HepG2 (cell line): ENCODE results near the gene ARHGAP12. TPM values are rescaled to one million over a fixed set of nuclear protein-coding genes. Genes with fewer than 3 reads are reported as not detected.

ENCODE experiments used
- AHR ChIP-seq: IDR thresholded peaks from 2 replicates; pipeline ENCODE4 v1.6.1; 2018; ENCODE audit warnings: missing genetic modification reagents, missing compliant biosample characterization
- CEBPG ChIP-seq: IDR thresholded peaks from 2 replicates; pipeline ENCODE4 v1.6.1; 2016
- CENPX ChIP-seq: sonication (generic); formaldehyde crosslinking; IDR thresholded peaks from 2 replicates; pipeline ENCODE4 v1.9.0; 2021; ENCODE audit warnings: mild to moderate bottlenecking, missing genetic modification reagents, moderate library complexity
- ELF4 ChIP-seq: sonication (generic); formaldehyde crosslinking; IDR thresholded peaks from 2 replicates; pipeline ENCODE4 v1.5.0; 2020; ENCODE audit warnings: missing genetic modification reagents, mild to moderate bottlenecking, moderate library complexity, borderline replicate concordance
- MED1 ChIP-seq: sonication (generic); formaldehyde crosslinking; IDR thresholded peaks from 2 replicates; pipeline ENCODE4 v1.4.0; 2020; ENCODE audit warnings: missing genetic modification reagents
- NONO ChIP-seq, 2 experiments: fragments of 450-650 bp in 1 of 2; sonication (generic) in 1 of 2; formaldehyde crosslinking in 1 of 2; IDR thresholded peaks in 1 of 2; conservative IDR thresholded peaks in 1 of 2; 2 replicates each; pipeline versions ENCODE4 v1.6.1 to v1.8.0; 2017 to 2022; ENCODE audit warnings: mild to moderate bottlenecking in 1 of 2, missing genetic modification reagents in 1 of 2, moderate library complexity in 1 of 2
- PTBP1 ChIP-seq: fragments of 200-400 bp; formaldehyde crosslinking; IDR thresholded peaks from 2 replicates; pipeline ENCODE4 v1.6.1; 2018; ENCODE audit warnings: low read length, low read depth; ENCODE audit not compliant: poor library complexity, severe bottlenecking
- RNF2 ChIP-seq: fragments of 450-650 bp; conservative IDR thresholded peaks from 2 replicates; pipeline ENCODE4 v1.6.1; 2016; ENCODE audit warnings: low read depth
- ZBTB49 ChIP-seq: sonication (generic); formaldehyde crosslinking; IDR thresholded peaks from 2 replicates; pipeline ENCODE4 v1.4.0; 2020; ENCODE audit warnings: missing genetic modification reagents, borderline replicate concordance
- ZNF121 ChIP-seq: sonication (generic); formaldehyde crosslinking; IDR thresholded peaks from 2 replicates; pipeline ENCODE4 v1.5.0; 2020; ENCODE audit warnings: mild to moderate bottlenecking, missing genetic modification reagents
- ZNF432 ChIP-seq: sonication (generic); formaldehyde crosslinking; IDR thresholded peaks from 2 replicates; pipeline ENCODE4 v1.5.0; 2020; ENCODE audit warnings: missing genetic modification reagents, mild to moderate bottlenecking, borderline replicate concordance
- polyA plus RNA-seq, 8 experiments: library from polyadenylated mRNA; depleted of rRNA in 3 of 8; stranded (reverse) in 7 of 8; unstranded in 1 of 8; fragments of >200 nt; fragmentation: Illumina TruSeq in 4 of 8; extraction: Trizol in 4 of 8; gene quantifications; 2 replicates each; pipeline versions ENCODE4 v1.2.1 to v1.2.3, GENCODE V29; 2011 to 2016; ENCODE audit warnings: low read depth in 4 of 8, missing spikeins in 1 of 8, mixed read lengths in 1 of 8; ENCODE audit not compliant: insufficient read depth in 1 of 8
- total RNA-seq, 5 experiments: library from RNA; depleted of rRNA; stranded (reverse); fragments of >200 nt; fragmentation: Illumina TruSeq; extraction: Trizol; gene quantifications; 2 replicates each; pipeline ENCODE4 v1.2.3, GENCODE V29; 2016; ENCODE audit warnings: low read depth in 1 of 5
- TF ChIP-seq, protein P1 (sequence below): IDR thresholded peaks from 2 replicates; pipeline ENCODE4 v1.6.1; 2016; ENCODE audit warnings: missing compliant biosample characterization, missing genetic modification reagents, borderline replicate concordance
- TF ChIP-seq, protein P2 (sequence below): sonication (generic); formaldehyde crosslinking; IDR thresholded peaks from one replicate; pipeline ENCODE4 v1.5.1; 2020; ENCODE audit warnings: mild to moderate bottlenecking, missing genetic modification reagents; ENCODE audit errors: not compliant biosample characterization
- TF ChIP-seq, protein P3 (sequence below): IDR thresholded peaks from 2 replicates; pipeline ENCODE4 v1.6.1; 2016; ENCODE audit warnings: mild to moderate bottlenecking

ARHGAP12 gene
- total and polyA plus RNA-seq, 2 of the 13 experiments (the other 11 are each of a cell fraction or from before 2014, with no cell fraction given): 25.0 to 54.6 TPM

DNA sequence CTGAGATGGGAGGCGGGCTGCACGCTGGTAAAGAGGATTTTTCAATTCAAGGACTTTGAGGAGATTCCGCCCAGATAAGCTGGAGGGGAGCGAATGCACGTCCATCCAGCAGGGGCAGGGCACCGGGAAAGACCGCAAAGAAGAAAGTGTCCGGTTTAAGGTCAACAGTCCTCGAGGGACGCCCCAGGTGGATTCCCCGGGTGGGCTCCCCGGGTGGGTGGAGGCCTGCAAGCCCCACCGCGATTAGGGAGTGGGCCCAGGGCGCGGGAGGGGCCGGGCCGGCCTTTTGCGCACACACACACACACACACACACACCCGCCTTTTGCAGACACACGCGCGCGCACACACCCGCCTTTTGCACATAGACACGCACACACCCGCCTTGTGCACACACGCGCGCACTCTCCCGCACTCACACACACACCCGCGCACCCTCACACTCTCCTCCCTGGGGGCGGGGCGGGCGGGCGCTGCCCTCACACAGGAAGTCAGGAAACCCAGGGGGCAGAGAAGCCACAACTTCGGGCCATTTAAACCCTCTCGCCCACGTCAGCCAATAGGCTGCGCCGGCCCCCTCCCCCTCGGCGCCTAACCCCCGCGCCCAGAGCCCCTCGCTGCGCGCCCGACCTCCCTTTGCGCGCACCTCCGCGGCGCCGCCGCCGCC lies 615 bp downstream of the ARHGAP12 start (continued):
- TF ChIP-seq MED1 (CRISPR knock-in tag) (no peak), ZBTB49 (CRISPR knock-in tag) (no peak), CENPX (no peak), ELF4 (CRISPR knock-in tag) (0 out of 2 replicates have a peak, but pooled peaks have one; percentile 74), NONO (IDR thresholded peaks at IDR 0.05) (no peak), NONO (CRISPR knock-in tag; conservative IDR thresholded peaks at IDR 0.05) (0 out of 2 replicates have a peak, but pooled peaks have one; percentile 11), ZNF432 (no peak), PTBP1 (no peak), AHR (CRISPR knock-in tag) (no peak), ZNF121 (no peak), CEBPG (CRISPR knock-in tag) (no peak), RNF2 (no peak)
- TF ChIP-seq, protein P1, sequence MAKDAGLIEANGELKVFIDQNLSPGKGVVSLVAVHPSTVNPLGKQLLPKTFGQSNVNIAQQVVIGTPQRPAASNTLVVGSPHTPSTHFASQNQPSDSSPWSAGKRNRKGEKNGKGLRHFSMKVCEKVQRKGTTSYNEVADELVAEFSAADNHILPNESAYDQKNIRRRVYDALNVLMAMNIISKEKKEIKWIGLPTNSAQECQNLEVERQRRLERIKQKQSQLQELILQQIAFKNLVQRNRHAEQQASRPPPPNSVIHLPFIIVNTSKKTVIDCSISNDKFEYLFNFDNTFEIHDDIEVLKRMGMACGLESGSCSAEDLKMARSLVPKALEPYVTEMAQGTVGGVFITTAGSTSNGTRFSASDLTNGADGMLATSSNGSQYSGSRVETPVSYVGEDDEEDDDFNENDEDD (CRISPR knock-in tag): no peak
- TF ChIP-seq, protein P2, sequence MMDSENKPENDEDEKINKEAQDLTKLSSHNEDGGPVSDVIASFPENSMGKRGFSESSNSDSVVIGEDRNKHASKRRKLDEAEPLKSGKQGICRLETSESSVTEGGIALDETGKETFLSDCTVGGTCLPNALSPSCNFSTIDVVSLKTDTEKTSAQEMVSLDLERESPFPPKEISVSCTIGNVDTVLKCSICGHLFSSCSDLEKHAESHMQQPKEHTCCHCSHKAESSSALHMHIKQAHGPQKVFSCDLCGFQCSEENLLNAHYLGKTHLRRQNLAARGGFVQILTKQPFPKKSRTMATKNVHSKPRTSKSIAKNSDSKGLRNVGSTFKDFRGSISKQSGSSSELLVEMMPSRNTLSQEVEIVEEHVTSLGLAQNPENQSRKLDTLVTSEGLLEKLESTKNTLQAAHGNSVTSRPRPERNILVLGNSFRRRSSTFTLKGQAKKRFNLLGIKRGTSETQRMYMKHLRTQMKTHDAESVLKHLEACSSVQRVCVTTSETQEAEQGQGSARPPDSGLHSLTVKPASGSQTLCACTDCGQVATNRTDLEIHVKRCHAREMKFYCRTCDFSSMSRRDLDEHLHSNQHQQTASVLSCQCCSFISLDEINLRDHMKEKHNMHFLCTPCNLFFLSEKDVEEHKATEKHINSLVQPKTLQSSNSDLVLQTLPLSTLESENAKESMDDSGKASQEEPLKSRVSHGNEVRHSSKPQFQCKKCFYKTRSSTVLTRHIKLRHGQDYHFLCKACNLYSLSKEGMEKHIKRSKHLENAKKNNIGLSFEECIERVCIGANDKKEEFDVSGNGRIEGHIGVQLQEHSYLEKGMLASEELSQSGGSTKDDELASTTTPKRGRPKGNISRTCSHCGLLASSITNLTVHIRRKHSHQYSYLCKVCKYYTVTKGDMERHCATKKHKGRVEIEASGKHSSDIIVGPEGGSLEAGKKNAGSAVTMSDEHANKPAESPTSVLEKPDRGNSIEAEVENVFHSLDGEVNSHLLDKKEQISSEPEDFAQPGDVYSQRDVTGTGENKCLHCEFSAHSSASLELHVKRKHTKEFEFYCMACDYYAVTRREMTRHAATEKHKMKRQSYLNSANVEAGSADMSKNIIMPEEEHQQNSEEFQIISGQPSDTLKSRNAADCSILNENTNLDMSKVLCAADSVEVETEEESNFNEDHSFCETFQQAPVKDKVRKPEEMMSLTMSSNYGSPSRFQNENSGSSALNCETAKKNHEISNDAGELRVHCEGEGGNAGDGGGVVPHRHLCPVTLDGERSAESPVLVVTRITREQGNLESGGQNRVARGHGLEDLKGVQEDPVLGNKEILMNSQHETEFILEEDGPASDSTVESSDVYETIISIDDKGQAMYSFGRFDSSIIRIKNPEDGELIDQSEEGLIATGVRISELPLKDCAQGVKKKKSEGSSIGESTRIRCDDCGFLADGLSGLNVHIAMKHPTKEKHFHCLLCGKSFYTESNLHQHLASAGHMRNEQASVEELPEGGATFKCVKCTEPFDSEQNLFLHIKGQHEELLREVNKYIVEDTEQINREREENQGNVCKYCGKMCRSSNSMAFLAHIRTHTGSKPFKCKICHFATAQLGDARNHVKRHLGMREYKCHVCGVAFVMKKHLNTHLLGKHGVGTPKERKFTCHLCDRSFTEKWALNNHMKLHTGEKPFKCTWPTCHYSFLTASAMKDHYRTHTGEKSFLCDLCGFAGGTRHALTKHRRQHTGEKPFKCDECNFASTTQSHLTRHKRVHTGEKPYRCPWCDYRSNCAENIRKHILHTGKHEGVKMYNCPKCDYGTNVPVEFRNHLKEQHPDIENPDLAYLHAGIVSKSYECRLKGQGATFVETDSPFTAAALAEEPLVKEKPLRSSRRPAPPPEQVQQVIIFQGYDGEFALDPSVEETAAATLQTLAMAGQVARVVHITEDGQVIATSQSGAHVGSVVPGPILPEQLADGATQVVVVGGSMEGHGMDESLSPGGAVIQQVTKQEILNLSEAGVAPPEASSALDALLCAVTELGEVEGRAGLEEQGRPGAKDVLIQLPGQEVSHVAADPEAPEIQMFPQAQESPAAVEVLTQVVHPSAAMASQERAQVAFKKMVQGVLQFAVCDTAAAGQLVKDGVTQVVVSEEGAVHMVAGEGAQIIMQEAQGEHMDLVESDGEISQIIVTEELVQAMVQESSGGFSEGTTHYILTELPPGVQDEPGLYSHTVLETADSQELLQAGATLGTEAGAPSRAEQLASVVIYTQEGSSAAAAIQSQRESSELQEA: no peak
- TF ChIP-seq, protein P3, sequence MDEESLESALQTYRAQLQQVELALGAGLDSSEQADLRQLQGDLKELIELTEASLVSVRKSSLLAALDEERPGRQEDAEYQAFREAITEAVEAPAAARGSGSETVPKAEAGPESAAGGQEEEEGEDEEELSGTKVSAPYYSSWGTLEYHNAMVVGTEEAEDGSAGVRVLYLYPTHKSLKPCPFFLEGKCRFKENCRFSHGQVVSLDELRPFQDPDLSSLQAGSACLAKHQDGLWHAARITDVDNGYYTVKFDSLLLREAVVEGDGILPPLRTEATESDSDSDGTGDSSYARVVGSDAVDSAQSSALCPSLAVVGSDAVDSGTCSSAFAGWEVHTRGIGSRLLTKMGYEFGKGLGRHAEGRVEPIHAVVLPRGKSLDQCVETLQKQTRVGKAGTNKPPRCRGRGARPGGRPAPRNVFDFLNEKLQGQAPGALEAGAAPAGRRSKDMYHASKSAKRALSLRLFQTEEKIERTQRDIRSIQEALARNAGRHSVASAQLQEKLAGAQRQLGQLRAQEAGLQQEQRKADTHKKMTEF (CRISPR knock-in tag): no peak
